Ishikawa (cell line): ENCODE data around the gene LTBP4.

Experiments used
- CREB1 ChIP-seq: IDR thresholded peaks from 2 replicates; pipeline ENCODE4 v1.6.1; 2012; ENCODE audit warnings: low read depth
- REST ChIP-seq: IDR thresholded peaks from 2 replicates; pipeline ENCODE4 v1.6.1; 2012; ENCODE audit warnings: low read depth, mild to moderate bottlenecking
- YY1 ChIP-seq: IDR thresholded peaks from 2 replicates; pipeline ENCODE4 v1.6.1; 2012; ENCODE audit warnings: low read depth

GRCh38 chr19:40623403-40624251 is 22.5 kb downstream of the LTBP4 start:
- TF ChIP-seq REST (no peak), YY1 (no peak), CREB1 (no peak)
